K562 (cell line): ENCODE measurements around the gene GPX1. TPM values are rescaled to one million over a fixed set of nuclear protein-coding genes. Genes with fewer than 3 reads are reported as not detected.

ENCODE experiments used
- ATAC-seq: fragments of 200-7000 bp; cut with Tn5 transposase; 3 replicates; pipeline ENCODE4 v1.9.1; 2020; ENCODE audit warnings: moderate library complexity
- BruUV-seq: library from RNA; stranded (reverse); fragments of 400-500 nt; replicated peaks from 2 replicates; lab custom pipeline; 2021; lab: Mats Ljungman, UMichigan
- CTCF ChIA-PET: fragments of 300-600 bp; formaldehyde crosslinking; extraction: SDS; loops from one replicate; lab custom pipeline; 2021; ENCODE audit warnings: low intra/inter-chr PET ratio; lab: Yijun Ruan, JAX
- POLR2A ChIA-PET: fragments of 300-600, 350-650 bp; sonication (Branson Sonifier 250); formaldehyde crosslinking; extraction: SDS; loops from one replicate; lab custom pipeline; 2021; ENCODE audit warnings: antibody characterized with exemption, inconsistent platforms; lab: Yijun Ruan, JAX
- DNase-seq, 4 experiments: peaks; one replicate each; pipeline versions ENCODE4 v3.0.0 to v3.0.0-alpha.2; 2011 to 2018; ENCODE audit warnings: low spot score in 3 of 4, mixed read lengths in 3 of 4; ENCODE audit errors: extremely low read depth in 1 of 4
- FAIRE-seq: peaks from 2 replicates; lab custom pipeline; 2011; peaks lifted over from hg19 to GRCh38; lab: Jason Lieb, UNC
- H2AFZ ChIP-seq: 2 replicates; pipeline ENCODE4 v1.6.0; 2011; ENCODE audit warnings: low read depth, low read length, control low read depth, inconsistent platforms
- H3K27ac ChIP-seq: fragments of 200-600 bp; 3 replicates; pipeline ENCODE4 v1.8.0; 2011; ENCODE audit warnings: low read depth, mild to moderate bottlenecking, control low read depth, inconsistent platforms, low read length, moderate library complexity, mixed read lengths; ENCODE audit errors: extremely low read depth
- H3K27me3 ChIP-seq, 2 experiments: fragments of 300-600 bp in 1 of 2; 2 replicates in 1 of 2; 3 replicates in 1 of 2; pipeline versions ENCODE4 v1.6.0 to v1.8.0; 2011; ENCODE audit warnings: inconsistent platforms in 2 of 2, low read length in 2 of 2, mild to moderate bottlenecking in 1 of 2, mixed read lengths in 1 of 2, moderate library complexity in 1 of 2; ENCODE audit not compliant: control insufficient read depth in 2 of 2, insufficient read depth in 2 of 2
- H3K36me3 ChIP-seq: fragments of 300-600 bp; 3 replicates; pipeline ENCODE4 v1.8.0; 2011; ENCODE audit warnings: mild to moderate bottlenecking, low read length, inconsistent platforms; ENCODE audit not compliant: control insufficient read depth, insufficient read depth
- H3K4me1 ChIP-seq, 2 experiments: fragments of 200-600 bp in 1 of 2; replicated peaks in 1 of 2; 2 replicates in 1 of 2; 3 replicates in 1 of 2; pipeline versions ENCODE4 v1.5.1 to v1.8.0; 2011; ENCODE audit warnings: inconsistent platforms in 2 of 2, low read length in 2 of 2, mild to moderate bottlenecking in 1 of 2, mixed read lengths in 1 of 2, moderate library complexity in 1 of 2; ENCODE audit not compliant: control insufficient read depth in 2 of 2, insufficient read depth in 2 of 2
- H3K4me2 ChIP-seq: 2 replicates; pipeline ENCODE4 v1.6.1; 2011; ENCODE audit warnings: low read length, control low read depth, inconsistent platforms, mixed read lengths; ENCODE audit not compliant: insufficient read depth
- H3K4me3 ChIP-seq: fragments of 200-600 bp; sonication (generic), shearing (Covaris generic); 2 replicates; pipeline ENCODE4 v1.5.1; 2016; ENCODE audit warnings: control low read depth, inconsistent platforms
- H3K79me2 ChIP-seq: fragments of 200-600 bp; 3 replicates; pipeline ENCODE4 v1.8.0; 2011; ENCODE audit warnings: low read length, inconsistent platforms; ENCODE audit not compliant: control insufficient read depth, insufficient read depth
- H3K9ac ChIP-seq, 2 experiments: 2 replicates each; pipeline versions ENCODE4 v1.6.0 to v1.6.1; 2011; ENCODE audit warnings: low read depth in 2 of 2, low read length in 2 of 2, control low read depth in 1 of 2, inconsistent platforms in 1 of 2, mild to moderate bottlenecking in 1 of 2, mixed read lengths in 1 of 2; ENCODE audit not compliant: insufficient read depth in 1 of 2
- H3K9me1 ChIP-seq: one replicate; pipeline ENCODE4 v1.6.0; 2011; ENCODE audit warnings: inconsistent platforms, mild to moderate bottlenecking, low read length, moderate library complexity; ENCODE audit not compliant: control insufficient read depth, insufficient read depth
- H3K9me3 ChIP-seq: replicated peaks from 2 replicates; pipeline ENCODE4 v1.5.1; 2011; ENCODE audit warnings: low read depth, low read length, inconsistent platforms; ENCODE audit not compliant: control insufficient read depth, insufficient read depth
- H4K20me1 ChIP-seq: replicated peaks from 2 replicates; pipeline ENCODE4 v1.6.1; 2011; ENCODE audit warnings: low read length, inconsistent platforms, mixed read lengths; ENCODE audit not compliant: control insufficient read depth, insufficient read depth
- PTTG1 ChIP-seq: fragments of 450-650 bp; IDR thresholded peaks from 2 replicates; pipeline ENCODE4 v1.6.1; 2016; ENCODE audit warnings: low read depth, mild to moderate bottlenecking, missing genetic modification characterization, missing compliant biosample characterization
- USF1 ChIP-seq: sonication (generic); formaldehyde crosslinking; IDR thresholded peaks from 2 replicates; pipeline ENCODE4 v1.9.0; 2022; ENCODE audit warnings: mild to moderate bottlenecking, missing genetic modification reagents
- ZNF75A ChIP-seq: fragments of 450-650 bp; formaldehyde crosslinking; IDR thresholded peaks from 2 replicates; pipeline ENCODE4 v1.4.0; 2020; ENCODE audit warnings: mild to moderate bottlenecking
- WGBS: fragments of 100-300 bp; shearing (Covaris generic); methylation state at CpG from one replicate; pipeline ENCODE4 v1.1.6; 2016; ENCODE audit warnings: low coverage, mixed read lengths; ENCODE audit not compliant: insufficient coverage; ENCODE audit errors: missing lambda C conversion rate; 5-methylcytosine and 5-hydroxymethylcytosine counted together
- in situ Hi-C: fragments of 300-500 bp; cut with MboI; formaldehyde crosslinking; loops from 4 replicates; pipeline ENCODE4 v1.15.0; 2018; ENCODE audit warnings: inconsistent platforms, mixed read lengths
- intact Hi-C: fragments of 100-400 bp; cut with micrococcal nuclease; formaldehyde crosslinking; loops from 2 replicates; pipeline ENCODE4 v1.14.2; 2022
- polyA plus RNA-seq, 8 experiments: library from polyadenylated mRNA; depleted of rRNA in 4 of 8; stranded (reverse) in 5 of 8; unstranded in 3 of 8; fragments of >200 nt; fragmentation: Nextera tagmentation in 2 of 8; fragmentation: Illumina TruSeq in 1 of 8; extraction: Ambion mirVana in 2 of 8; extraction: Trizol in 1 of 8; gene quantifications; 2 replicates each; pipeline versions ENCODE4 v1.2.1 to v1.2.3, GENCODE V29; 2011 to 2014; ENCODE audit warnings: inconsistent platforms in 1 of 8, missing spikeins in 1 of 8
- total RNA-seq, 7 experiments: library from RNA; depleted of rRNA in 6 of 7; stranded (reverse); fragments of >200 nt in 6 of 7; fragmentation: Illumina TruSeq in 2 of 7; extraction: Trizol in 2 of 7; gene quantifications; 2 replicates each; pipeline versions ENCODE4 v1.2.1 to v1.2.3, GENCODE V29; 2011 to 2021; ENCODE audit warnings: low replicate concordance in 1 of 7

GPX1 gene
- total and polyA plus RNA-seq, 9 of the 15 experiments (the other 6 are each of a cell fraction or from before 2014, with no cell fraction given), result 0.08 to 1.3 (median 0.21) TPM; not detected in 5

DNA sequence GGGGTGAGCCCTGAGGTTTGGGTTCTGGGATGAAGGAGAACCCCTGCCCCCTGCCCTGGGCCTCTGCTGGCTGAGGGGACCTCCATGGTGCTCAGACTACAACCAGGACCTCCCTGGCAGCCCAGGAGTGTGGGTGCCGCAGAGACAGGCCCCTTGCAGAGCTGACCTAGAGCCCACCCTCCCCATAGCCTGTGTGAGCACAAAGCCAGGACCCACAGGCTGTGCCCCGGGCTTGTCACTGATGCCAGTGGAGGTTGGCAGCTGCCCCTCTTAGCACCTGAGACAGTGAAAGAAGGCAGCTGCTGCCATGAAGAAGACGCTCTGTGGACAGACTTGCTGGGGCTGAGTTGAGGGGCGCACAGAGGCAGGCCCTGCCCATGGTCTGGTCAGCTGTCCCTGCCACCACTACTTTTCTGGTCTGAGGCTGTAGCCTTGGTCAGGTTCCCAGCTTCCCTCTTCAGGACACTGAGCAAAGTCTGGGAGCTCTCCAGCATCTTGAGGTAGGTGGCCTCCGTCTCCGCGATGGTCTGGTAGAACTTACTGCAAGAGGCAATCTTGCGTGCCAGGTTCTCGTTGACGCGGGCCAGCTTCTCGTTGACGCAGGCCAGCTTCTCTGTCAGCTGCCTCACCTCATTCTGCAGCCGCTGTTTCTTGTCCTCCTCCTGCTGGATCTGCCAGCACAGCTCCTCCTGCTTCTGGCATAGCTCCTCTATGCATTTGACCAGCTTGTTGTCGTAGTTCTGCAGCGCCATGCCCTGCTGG is 41.3 kb downstream of the GPX1 start:
- CTCF ChIA-PET, result no interaction called here
- Histone ChIP-seq H3K4me1 (no peaks in the 10 kb centered on the region; a peak in 1 of 5 replicates), H3K4me3 (no peak overlapping the region), H3K27me3 (no peaks in the 10 kb centered on the region), H3K9ac (no peak overlapping the region), H2AFZ (no peak overlapping the region), H3K9me1 (no peaks in the 10 kb centered on the region), H3K9me3 (no peaks in the 10 kb centered on the region), H3K27ac (no peak overlapping the region), H4K20me1 (no peaks in the 10 kb centered on the region), H3K4me2 (no peak overlapping the region), H3K36me3 (peaks cover 42% of the 10 kb centered on the region; the same call in 2 of the 3 replicates), H3K79me2 (no peaks in the 10 kb centered on the region)
- FAIRE-seq, result no peak
- no TSS peak for BruUV-seq
- intact Hi-C loops, result no loop called here
- no peak for ATAC-seq
- in situ Hi-C loops, result no loop called here
- DNase-seq, result no peak
- 99% methylated on average over 14 of the region's 16 CpGs for WGBS
- no peak for TF ChIP-seq ZNF75A (CRISPR knock-in tag)
- TF ChIP-seq PTTG1 (tag), result no peak
- no peak for TF ChIP-seq USF1
- POLR2A ChIA-PET, result interaction anchor here (0.7 to 1.5 kb wide), 2 partner anchors 10 to 134 kb away, joined by 3 to 4 read pairs; no protein-coding TSS in a partner anchor
